HG03469 (cell line): ENCODE measurements around the gene COL5A2.

Experiments
- ATAC-seq: cut with Tn5 transposase; IDR thresholded peaks from one replicate; pipeline ENCODE4 v1.9.1; 2021; ENCODE audit warnings: mild to moderate bottlenecking, moderate library complexity, moderate number of reproducible peaks; ENCODE audit not compliant: unreplicated experiment

COL5A2 gene

GRCh38 chr2:189179570-189179950, at the start of gene COL5A2:
TSS of gene COL5A2 (minus strand) at chr2:189179761. CDS start at chr2:189179604, 157 bp downstream.
- ATAC-seq = no peak

DNA sequence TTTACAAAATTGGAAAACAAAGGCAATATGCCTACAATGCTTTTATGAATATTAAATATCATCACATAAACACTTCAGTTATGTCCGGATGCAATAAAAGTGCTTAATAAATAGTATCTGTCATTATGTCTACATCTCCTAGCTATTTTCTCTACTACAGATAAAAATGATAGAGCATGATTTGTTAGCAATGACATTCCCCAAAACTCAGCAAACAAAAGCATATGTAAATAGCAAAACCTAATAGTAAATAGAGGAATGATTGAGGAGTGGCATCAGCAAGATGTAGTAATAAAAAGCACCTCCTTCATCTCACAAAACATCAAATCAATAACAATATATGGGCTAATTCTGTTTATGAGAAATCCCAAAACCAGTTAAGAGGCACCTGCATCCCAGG, 46.5 kb upstream of the COL5A2 start:
- no peak for ATAC-seq

DNA sequence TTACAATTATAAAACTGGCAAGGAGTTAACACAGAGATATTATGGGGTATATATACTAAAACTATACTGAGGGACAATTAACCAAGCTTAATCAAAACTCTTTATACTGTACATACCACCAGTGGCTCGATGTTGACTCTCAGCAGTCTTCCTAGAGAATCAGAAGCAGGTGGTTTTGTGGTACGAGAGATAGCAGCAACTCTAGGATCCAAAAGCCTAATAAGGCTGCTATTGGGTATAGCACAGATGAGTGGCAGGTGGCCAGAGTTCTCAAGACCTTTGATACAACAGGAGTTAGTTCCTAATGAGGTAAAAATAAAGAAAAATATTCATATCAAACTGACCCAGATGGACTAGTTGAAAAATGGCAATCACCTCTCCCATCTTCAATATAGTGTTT, 45.5 kb upstream of the COL5A2 start:
- no peak for ATAC-seq

DNA sequence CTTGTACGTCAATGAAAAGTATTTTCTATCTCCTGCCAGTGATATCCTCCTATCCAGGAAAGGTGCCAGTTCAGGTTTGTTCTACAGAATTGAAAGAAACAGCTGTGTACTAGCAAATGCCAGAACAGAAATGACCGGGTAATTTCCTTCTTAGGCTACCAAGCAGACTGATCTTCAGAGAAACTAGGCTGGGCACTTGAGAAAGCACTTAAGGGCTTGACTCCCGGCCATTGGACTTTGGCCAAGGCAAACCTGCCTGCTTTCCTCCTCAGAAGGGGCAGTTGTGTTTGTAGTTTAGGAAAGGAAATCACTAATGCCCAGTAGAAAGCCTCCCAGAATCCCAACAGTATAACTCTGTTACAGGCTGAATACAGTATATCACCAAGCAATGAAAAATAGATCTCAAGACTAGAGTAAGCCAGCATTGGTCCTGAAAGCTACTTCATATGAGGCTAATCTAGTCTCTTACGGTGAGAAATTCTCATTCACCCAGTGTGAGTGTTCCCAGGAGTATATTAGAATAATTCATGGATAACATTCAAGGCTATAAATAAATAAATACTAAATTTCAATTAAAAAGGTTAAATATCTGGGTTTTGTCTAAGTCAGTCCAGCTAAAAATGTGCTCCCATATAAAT, 43.0 kb upstream of the COL5A2 start:
- no peak for ATAC-seq

DNA sequence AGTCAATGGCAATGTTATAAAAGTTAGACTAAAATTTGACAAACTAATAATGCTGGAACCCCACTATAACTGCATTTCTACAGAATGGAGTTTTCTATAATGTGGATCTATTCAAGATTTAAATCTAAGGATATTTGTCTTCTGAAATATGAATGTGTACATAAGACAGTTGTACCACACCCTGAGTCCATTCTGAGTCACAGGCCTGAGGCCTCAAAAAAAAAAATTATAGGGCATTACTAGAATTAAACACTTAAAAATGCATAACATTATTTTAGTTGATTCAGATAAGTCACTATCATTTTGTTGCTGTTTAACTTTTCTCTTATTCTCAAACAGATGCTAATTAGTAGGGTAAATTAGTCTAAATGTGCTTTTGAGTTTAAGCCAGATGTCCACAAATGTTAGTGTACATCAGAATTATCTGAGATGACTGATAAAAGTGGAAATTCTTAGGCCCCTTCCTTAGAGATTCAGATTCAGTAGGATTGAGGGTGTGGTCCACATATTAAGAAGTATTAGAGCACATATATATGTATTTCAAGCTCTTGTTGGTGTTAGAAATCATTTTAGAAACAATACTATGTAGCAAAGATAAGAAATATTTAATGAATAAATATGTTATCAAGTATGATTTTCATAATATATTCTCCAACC, 42.4 kb upstream of the COL5A2 start:
- ATAC-seq = no peak

GRCh38 chr2:189218236-189218635, 38.7 kb upstream of the COL5A2 start:
- no peak for ATAC-seq

DNA sequence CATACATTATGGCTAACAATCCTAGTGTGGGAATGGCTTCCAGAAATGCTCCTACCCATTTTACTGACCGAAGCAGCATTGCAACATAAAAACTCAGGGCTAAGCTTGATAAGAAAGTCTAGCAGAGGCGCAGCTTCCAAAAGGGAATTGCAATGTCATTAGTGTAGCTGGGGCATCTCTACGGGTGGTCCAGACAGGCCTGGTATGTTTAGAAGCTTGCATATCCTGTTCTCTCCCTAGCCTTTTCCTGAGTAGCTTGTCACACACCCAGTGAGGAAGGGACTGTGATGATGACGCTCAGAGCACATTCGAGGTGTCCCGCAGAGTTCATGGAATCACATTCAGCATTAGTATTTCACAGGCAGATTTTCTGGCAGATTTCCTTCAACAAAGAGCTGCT, 38.0 kb upstream of the COL5A2 start:
- ATAC-seq = no peak

- no peak for ATAC-seq
Observed at GRCh38 chr2:189217051-189217450, 37.5 kb upstream of the COL5A2 start.

- ATAC-seq = no peak
Observed at GRCh38 chr2:189214484-189214883, 34.9 kb upstream of the COL5A2 start.

DNA sequence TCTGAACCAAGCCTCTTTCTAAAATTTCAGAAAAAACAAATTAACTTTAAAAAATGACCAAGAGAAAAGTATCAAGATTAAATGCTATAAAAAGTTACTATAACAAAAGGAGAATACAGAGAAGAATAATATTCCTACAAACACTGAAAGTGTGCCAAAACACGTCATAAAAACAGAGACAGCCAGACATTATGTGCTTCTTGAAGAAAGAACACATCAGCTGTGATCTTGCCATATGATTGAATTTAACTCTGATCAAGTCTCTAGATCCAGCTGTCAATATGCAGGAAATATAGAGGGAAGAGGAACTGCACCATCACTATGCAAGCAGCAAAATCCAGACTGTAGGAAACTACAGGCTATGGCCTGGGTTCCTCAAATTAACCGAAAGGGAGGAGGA, 33.7 kb upstream of the COL5A2 start:
- no peak for ATAC-seq

GRCh38 chr2:189210250-189211087, 30.9 kb upstream of the COL5A2 start:
- ATAC-seq = no peak

DNA sequence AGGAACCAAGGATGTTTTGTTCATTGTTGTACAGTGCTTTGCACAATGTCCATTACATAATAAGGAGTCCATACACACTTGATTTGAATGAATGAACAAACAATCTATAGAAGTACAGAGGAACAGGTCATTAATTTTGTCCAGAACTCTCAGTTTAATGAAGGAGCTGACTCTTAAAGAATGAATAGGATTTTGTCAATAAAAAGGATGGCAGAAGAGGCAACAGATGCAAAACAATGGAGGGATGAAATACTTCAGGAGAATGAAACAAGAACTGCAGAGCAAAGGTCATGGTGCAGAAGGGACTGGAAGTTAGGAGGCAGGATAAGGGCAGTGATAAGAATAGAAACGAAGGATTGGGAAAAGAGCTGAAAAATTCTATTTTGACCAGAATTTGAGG, 28.7 kb upstream of the COL5A2 start:
- no peak for ATAC-seq

- ATAC-seq = no peak
Observed at GRCh38 chr2:189204322-189204941, 24.9 kb upstream of the COL5A2 start.

DNA sequence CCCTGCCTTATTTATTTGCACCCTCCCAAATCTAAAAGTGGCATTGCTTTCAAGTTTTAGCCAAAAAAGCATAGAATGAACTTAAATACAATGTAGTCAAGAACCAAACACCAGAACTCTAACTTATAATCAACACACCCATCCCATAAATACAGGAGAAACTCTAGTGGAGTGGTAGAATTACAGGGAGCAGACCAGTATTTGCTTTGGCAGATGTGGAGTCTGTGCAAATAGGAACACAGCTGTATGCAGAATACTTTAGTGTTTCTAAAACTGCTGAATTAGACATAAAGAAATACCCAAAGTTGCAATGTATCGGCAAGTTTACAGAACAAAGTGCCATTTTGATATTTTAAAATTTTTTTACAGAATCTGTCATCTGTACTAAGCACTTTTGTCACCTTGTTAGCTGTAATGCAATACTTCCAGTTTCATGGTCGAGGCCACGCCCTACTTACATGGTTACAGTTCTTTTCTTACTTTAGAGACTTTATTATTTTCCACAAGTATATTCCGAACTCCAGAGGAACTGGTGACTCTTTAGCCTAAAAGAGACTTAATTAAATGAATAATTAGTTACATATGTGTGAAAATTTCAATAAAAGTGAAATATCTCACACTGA, 23.7 kb upstream of the COL5A2 start:
- no peak for ATAC-seq

DNA sequence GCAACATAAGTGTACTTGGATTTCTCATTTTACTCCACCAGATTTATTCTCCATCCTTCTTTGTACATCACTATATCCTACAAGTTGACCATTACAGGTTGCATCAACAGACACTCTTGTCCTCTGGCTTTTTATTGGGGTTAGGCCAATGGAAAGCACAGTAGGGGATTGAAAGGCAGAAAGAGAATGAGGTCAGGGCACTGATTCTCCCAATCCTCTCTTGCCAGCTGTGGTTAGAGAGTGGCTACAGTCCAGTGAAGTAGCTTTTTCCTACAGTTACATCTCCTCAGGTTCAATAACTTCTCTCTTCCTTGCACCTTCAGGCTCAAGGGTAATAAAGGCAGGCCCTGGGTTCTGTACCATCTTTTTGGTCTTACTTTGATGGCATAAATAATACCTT, 20.2 kb upstream of the COL5A2 start:
- ATAC-seq = no peak

DNA sequence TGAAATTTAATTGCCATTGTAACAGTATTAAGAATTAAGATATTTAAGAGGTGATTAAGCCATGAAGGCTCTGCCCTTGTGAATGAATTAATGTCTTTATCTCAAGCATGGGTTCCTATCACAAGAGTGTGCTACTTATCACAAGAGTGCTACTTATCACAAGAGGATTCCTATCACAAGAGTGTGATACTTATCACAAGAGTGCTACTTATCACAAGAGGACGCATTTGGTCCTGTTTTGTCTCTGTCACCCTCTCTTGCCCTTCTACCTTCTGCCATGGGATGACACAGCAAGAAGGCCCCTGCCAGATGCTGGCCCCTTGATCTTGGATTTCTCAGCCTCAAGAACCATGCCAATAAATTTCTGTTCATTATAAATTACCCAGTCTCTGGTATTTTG, 13.2 kb upstream of the COL5A2 start:
- ATAC-seq = no peak

- no peak for ATAC-seq
Observed at GRCh38 chr2:189191766-189192165, 12.2 kb upstream of the COL5A2 start.

- ATAC-seq = no peak
Observed at GRCh38 chr2:189190685-189191084, 11.1 kb upstream of the COL5A2 start.

DNA sequence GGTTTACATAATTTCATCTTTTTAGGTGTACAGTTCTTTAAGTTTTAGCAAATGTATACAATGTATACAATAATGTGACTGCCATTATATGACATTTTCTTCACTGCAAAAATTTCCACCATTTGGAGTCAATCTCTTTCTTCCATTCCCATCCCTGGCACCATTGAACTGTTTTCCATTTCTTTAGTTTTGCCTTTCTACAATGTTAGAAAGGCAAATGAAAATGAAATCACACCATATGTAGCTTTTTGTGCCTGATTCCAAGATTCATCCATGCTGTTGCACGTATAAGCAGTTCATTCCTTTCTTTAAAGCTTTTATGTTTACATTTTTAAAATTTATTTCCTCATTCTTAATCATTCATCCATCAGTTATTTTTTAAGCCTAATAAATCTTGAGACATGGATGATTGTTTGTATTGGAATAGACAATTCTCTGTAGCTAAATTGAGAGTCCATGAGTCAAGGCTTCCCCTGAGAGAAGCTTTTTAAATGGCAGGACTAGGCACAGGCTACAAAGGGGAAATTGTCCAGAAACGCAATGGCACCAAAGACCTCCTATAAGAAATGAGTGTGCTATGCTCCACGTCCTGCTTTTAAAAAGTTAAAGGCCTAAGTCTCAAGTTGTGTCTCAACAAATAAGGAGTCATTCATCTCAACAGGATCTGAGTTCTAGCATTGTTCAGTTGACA, 8.7 kb upstream of the COL5A2 start:
- no peak for ATAC-seq

- no peak for ATAC-seq
Observed at GRCh38 chr2:189183170-189183569, 3.6 kb upstream of the COL5A2 start.

DNA sequence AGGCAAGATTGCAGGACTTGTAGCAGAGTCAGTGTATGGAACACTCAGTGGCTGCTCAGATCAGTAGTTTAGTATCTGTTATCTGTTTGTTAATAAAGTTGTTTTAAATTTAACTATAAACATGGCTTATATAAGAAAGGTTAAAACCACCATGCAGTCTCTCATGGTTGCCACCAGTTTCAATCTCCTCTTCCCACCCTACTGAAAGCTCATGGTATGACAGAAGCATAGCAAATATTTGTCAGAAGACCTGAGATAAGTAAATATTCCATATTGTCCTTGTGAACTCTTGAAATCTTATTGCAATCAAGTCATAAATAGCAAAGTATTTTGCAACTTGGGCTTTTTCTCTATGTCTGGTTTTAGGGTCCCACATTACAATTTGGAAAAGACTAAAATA, 2.1 kb upstream of the COL5A2 start:
- no peak for ATAC-seq
